Fibroblast of lung (primary cell): Measurements from ENCODE around the gene TAC3. TPM values are rescaled to one million over a fixed set of nuclear protein-coding genes. Genes with fewer than 3 reads are reported as not detected.
A peak's percentile ranks its signal among the peaks of the same experiment; 100 is the strongest.

Experiments used
- DNase-seq, 2 donors: peaks; one replicate each; pipeline versions ENCODE4 v3.0.0 to v3.0.0-alpha.2; 2010; ENCODE audit warnings: low read depth in 2 of 2
- H2AFZ ChIP-seq: 2 replicates; pipeline ENCODE4 v1.5.1; 2012; ENCODE audit warnings: low read length, control low read depth, inconsistent platforms
- H3K27ac ChIP-seq: 2 replicates; pipeline ENCODE4 v1.5.1; 2011; ENCODE audit warnings: low read length, control low read depth; ENCODE audit not compliant: insufficient read depth
- H3K27me3 ChIP-seq: 2 replicates; pipeline ENCODE4 v1.5.1; 2011; ENCODE audit warnings: mild to moderate bottlenecking, low read length; ENCODE audit not compliant: control insufficient read depth, insufficient read depth
- H3K36me3 ChIP-seq: 2 replicates; pipeline ENCODE4 v1.5.1; 2011; ENCODE audit warnings: low read length; ENCODE audit not compliant: control insufficient read depth, insufficient read depth
- H3K4me1 ChIP-seq: 2 replicates; pipeline ENCODE4 v1.5.1; 2011; ENCODE audit warnings: low read length; ENCODE audit not compliant: control insufficient read depth, insufficient read depth; ENCODE audit errors: extremely low read depth
- H3K4me2 ChIP-seq: 2 replicates; pipeline ENCODE4 v1.5.1; 2011; ENCODE audit warnings: low read length, control low read depth; ENCODE audit not compliant: insufficient read depth; ENCODE audit errors: extremely low read depth
- H3K4me3 ChIP-seq, 4 experiments: fragments of 200-600 bp in 1 of 4; sonication (generic) in 1 of 4; replicated peaks in 1 of 4; 2 replicates each; pipeline ENCODE4 v1.5.1; 2011 to 2016; ENCODE audit warnings: low read length in 4 of 4, low read depth in 3 of 4, mild to moderate bottlenecking in 3 of 4, control low read depth in 2 of 4, inconsistent platforms in 1 of 4, mixed read lengths in 1 of 4; ENCODE audit not compliant: insufficient read depth in 1 of 4; ENCODE audit errors: control extremely low read depth in 1 of 4
- H3K79me2 ChIP-seq: 2 replicates; pipeline ENCODE4 v1.5.1; 2012; ENCODE audit warnings: mild to moderate bottlenecking, low read length, inconsistent platforms; ENCODE audit not compliant: control insufficient read depth, insufficient read depth
- H3K9ac ChIP-seq: 2 replicates; pipeline ENCODE4 v1.5.1; 2011; ENCODE audit warnings: mild to moderate bottlenecking, low read length, control low read depth; ENCODE audit not compliant: insufficient read depth
- H3K9me3 ChIP-seq: 2 replicates; pipeline ENCODE4 v1.5.1; 2012; ENCODE audit warnings: low read depth, low read length; ENCODE audit not compliant: control insufficient read depth, insufficient read depth
- H4K20me1 ChIP-seq: 2 replicates; pipeline ENCODE4 v1.5.1; 2011; ENCODE audit warnings: low read length; ENCODE audit not compliant: control insufficient read depth, insufficient read depth; ENCODE audit errors: extremely low read depth
- EZH2 ChIP-seq: IDR thresholded peaks from 2 replicates; pipeline ENCODE4 v1.5.1; 2012; ENCODE audit warnings: low read length, control low read depth, mild to moderate bottlenecking; ENCODE audit errors: missing control alignments
- polyA plus RNA-seq, 2 donors: library from polyadenylated mRNA; depleted of rRNA in 1 of 2; stranded (reverse) in 1 of 2; unstranded in 1 of 2; fragments of >200 nt; gene quantifications; 2 replicates each; pipeline ENCODE4 v1.2.1, GENCODE V29; 2011 to 2012; ENCODE audit warnings: missing spikeins in 1 of 2
- total RNA-seq: library from RNA; depleted of rRNA; stranded (reverse); fragments of >200 nt; gene quantifications from 2 replicates; pipeline ENCODE4 v1.2.1, GENCODE V29; 2014
- TF ChIP-seq, protein P1 (sequence below), 2 donors: IDR thresholded peaks in 1 of 2; conservative IDR thresholded peaks in 1 of 2; 1 replicate in 1 of 2; 2 replicates in 1 of 2; pipeline ENCODE4 v1.5.1; 2011 to 2012; ENCODE audit warnings: low read length in 2 of 2, control low read depth in 1 of 2, inconsistent platforms in 1 of 2, low read depth in 1 of 2, mild to moderate bottlenecking in 1 of 2

TAC3 gene
- total and polyA plus RNA-seq, 2 donors (not counting 1 experiment from before 2014, with no cell fraction given): 0.17 to 0.36 TPM

GRCh38 chr12:56990648-56991318 lies 25.5 kb downstream of the TAC3 start:
- H3K9me3 ChIP-seq: no peaks in the 10 kb centered on the region
- H3K4me3 ChIP-seq: no peak overlapping the region
- H3K27me3 ChIP-seq: no peaks in the 10 kb centered on the region
- no peak overlapping the region for H3K4me2 ChIP-seq
- no peak overlapping the region for H3K27ac ChIP-seq
- H3K36me3 ChIP-seq: no peaks in the 10 kb centered on the region
- H3K79me2 ChIP-seq: no peaks in the 10 kb centered on the region
- DNase-seq: no peak
- TF ChIP-seq, protein P1, sequence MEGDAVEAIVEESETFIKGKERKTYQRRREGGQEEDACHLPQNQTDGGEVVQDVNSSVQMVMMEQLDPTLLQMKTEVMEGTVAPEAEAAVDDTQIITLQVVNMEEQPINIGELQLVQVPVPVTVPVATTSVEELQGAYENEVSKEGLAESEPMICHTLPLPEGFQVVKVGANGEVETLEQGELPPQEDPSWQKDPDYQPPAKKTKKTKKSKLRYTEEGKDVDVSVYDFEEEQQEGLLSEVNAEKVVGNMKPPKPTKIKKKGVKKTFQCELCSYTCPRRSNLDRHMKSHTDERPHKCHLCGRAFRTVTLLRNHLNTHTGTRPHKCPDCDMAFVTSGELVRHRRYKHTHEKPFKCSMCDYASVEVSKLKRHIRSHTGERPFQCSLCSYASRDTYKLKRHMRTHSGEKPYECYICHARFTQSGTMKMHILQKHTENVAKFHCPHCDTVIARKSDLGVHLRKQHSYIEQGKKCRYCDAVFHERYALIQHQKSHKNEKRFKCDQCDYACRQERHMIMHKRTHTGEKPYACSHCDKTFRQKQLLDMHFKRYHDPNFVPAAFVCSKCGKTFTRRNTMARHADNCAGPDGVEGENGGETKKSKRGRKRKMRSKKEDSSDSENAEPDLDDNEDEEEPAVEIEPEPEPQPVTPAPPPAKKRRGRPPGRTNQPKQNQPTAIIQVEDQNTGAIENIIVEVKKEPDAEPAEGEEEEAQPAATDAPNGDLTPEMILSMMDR (conservative IDR thresholded peaks at IDR 0.05 in 1 of 2, IDR thresholded peaks at IDR 0.05 in 1 of 2; ENCODE audit: low read depth in 1 of 2, low read length in 2 of 2): no peak
- TF ChIP-seq EZH2: no peak
- no peak overlapping the region for H2AFZ ChIP-seq
- H3K4me1 ChIP-seq: no peaks in the 10 kb centered on the region
- no peaks in the 10 kb centered on the region for H4K20me1 ChIP-seq
- no peak overlapping the region for H3K9ac ChIP-seq

- Histone ChIP-seq H3K27me3 (no peaks in the 10 kb centered on the region), H3K79me2 (no peaks in the 10 kb centered on the region), H3K36me3 (no peaks in the 10 kb centered on the region), H3K9ac (no peak overlapping the region), H3K4me3 (no peak overlapping the region), H2AFZ (no peak overlapping the region), H3K9me3 (no peaks in the 10 kb centered on the region), H4K20me1 (no peaks in the 10 kb centered on the region), H3K4me2 (no peak overlapping the region), H3K27ac (no peak overlapping the region), H3K4me1 (no peaks in the 10 kb centered on the region)
- no peak for TF ChIP-seq EZH2
- TF ChIP-seq, protein P1 (conservative IDR thresholded peaks at IDR 0.05 in 1 of 2, IDR thresholded peaks at IDR 0.05 in 1 of 2; ENCODE audit: low read depth in 1 of 2, low read length in 2 of 2): no peak
- DNase-seq: no peak
These were observed 26.3 kb downstream of the TAC3 start for GRCh38 chr12:56989861-56990610.

GRCh38 chr12:56988207-56988739 lies 28.1 kb downstream of the TAC3 start:
- Histone ChIP-seq H3K27me3 (no peaks in the 10 kb centered on the region), H3K79me2 (no peaks in the 10 kb centered on the region), H3K27ac (no peak overlapping the region), H3K36me3 (no peaks in the 10 kb centered on the region), H3K9me3 (no peaks in the 10 kb centered on the region), H3K4me2 (no peak overlapping the region), H2AFZ (no peak overlapping the region), H4K20me1 (no peaks in the 10 kb centered on the region), H3K4me1 (no peaks in the 10 kb centered on the region), H3K9ac (no peak overlapping the region), H3K4me3 (no peak overlapping the region)
- TF ChIP-seq EZH2: no peak
- TF ChIP-seq, protein P1 (conservative IDR thresholded peaks at IDR 0.05 in 1 of 2, IDR thresholded peaks at IDR 0.05 in 1 of 2; ENCODE audit: low read depth in 1 of 2, low read length in 2 of 2): peak in 1 of 2 donors; percentile 3
- peak in 1 of 2 donors; percentile 32 for DNase-seq
